ENCODE measurements around the gene RABGAP1. TPM values are rescaled to one million over a fixed set of nuclear protein-coding genes. Genes with fewer than 3 reads are reported as not detected.

The RABGAP1 gene
- total RNA-seq, 1 donor from 2014 or later: 60.2 TPM

DNA sequence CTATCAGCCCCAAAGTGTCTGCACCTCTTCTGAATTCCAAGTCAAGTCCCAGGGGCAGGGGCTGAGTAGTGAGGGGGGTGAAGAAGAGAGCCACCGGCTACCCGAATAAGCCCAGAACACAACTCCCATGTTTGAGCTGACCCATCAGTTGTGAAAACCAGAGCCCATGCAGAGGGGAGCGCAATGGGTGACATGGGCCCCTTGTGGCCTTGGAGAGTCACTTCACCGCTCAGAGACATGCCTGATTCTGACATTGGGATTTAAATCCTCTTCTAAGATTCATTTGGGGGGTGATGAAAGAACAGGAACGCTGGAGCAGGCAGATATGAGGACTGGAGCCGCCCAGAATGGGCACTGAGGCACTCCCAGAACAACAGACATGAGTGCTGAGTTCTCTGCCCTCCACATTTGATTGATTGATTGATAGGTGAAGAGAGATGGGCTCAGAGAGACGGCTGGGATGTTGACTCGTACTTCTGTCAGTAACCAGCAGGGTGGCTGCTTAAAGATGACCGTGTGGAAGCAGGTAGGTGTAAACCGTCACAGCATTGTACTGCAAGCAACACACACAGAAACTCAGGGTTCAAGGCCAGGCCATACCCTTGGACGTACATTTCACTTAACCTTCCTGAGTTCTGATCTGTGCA is 166.9 kb downstream of the RABGAP1 start:
- H3K27ac ChIP-seq: no peak overlapping the region
- intact Hi-C loops (cut with DNase I): no loop called here
- no peaks in the 10 kb centered on the region for H3K9me3 ChIP-seq
- TF ChIP-seq CTCF (IDR thresholded peaks at IDR 0.05) (no peak), POLR2A (IDR thresholded peaks at IDR 0.05) (no peak), POLR2AphosphoS5 (IDR thresholded peaks at IDR 0.05; ENCODE audit: insufficient read depth in 1 of 2, low read depth in 1 of 2) (no peak)
- no peaks in the 10 kb centered on the region for H3K27me3 ChIP-seq
- H3K4me1 ChIP-seq: no peaks in the 10 kb centered on the region
- H3K36me3 ChIP-seq: peaks cover 0 to 43% of the 10 kb centered on the region in 2 donors
- DNase-seq (ENCODE audit: extremely low spot score in 2 of 2): no peak
- no peak overlapping the region for H3K4me3 ChIP-seq

DNA sequence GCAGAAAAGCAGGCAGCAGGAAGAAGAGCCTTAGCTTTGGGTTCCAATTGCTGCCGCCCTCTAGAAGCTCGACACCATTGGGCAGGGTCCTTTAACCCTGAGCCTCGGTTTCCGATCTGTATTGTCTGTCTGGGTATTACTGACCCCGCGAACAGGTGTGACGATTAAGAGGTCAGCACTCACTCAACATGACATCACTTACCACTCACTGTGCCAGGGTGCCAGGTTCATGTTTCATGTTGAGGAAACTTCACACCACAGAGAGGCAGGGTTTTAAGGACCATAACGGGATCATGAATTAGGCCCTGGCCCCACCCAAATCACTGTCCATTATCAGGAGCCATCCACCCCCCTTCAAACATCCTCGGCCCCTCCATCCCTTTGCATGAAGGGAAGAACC is 168.2 kb downstream of the RABGAP1 start:
- Histone ChIP-seq H3K9me3 (no peaks in the 10 kb centered on the region), H3K27ac (no peak overlapping the region), H3K4me3 (no peak overlapping the region), H3K4me1 (no peaks in the 10 kb centered on the region), H3K27me3 (no peaks in the 10 kb centered on the region), H3K36me3 (peaks cover 0 to 38% of the 10 kb centered on the region in 2 donors)
- no peak for DNase-seq (ENCODE audit: extremely low spot score in 2 of 2)
- TF ChIP-seq POLR2AphosphoS5 (IDR thresholded peaks at IDR 0.05; ENCODE audit: insufficient read depth in 1 of 2, low read depth in 1 of 2) (no peak), CTCF (IDR thresholded peaks at IDR 0.05) (no peak), POLR2A (IDR thresholded peaks at IDR 0.05) (no peak)
- intact Hi-C loops (cut with DNase I): no loop called here

DNA sequence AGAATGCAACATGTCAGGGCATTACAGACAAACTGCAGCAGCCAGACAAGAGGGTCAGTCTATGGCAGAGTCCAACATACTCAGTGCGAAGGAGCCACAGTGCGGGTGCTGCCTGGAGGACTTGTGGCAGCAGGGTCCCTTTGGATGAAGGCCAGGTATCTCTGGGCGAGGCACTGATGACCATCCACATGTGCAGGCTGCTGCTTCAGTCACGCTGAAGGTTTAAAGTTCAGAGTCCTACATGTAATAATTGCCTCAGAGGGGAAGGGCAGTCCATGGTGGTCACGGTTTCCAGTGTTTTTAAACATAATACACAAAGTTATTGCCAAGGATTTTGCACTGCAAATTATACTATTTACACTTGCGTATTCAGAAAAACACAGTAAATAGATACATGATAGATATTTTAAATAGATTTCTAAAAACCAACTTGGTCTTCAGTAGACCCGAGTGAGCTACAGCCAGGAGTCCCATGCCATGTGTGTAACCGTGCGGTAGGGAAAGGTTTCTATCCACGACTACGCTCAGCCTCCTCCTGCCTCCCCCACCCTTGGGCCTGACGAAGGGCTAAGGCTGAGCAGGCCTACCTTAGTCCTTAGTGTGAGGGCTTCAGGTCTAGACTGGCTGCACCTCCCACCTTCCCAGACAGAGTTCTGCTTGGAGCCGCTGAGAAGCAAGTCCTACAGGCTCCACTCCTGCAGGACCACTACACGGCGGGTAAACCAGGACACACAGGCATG is 168.9 kb downstream of the RABGAP1 start:
- DNase-seq (ENCODE audit: extremely low spot score in 2 of 2): no peak
- Histone ChIP-seq H3K36me3 (peaks cover 0 to 33% of the 10 kb centered on the region in 2 donors), H3K27me3 (no peaks in the 10 kb centered on the region), H3K27ac (no peak overlapping the region), H3K4me1 (no peaks in the 10 kb centered on the region), H3K4me3 (no peak overlapping the region), H3K9me3 (no peaks in the 10 kb centered on the region)
- intact Hi-C loops (cut with DNase I): no loop called here
- TF ChIP-seq CTCF (IDR thresholded peaks at IDR 0.05) (no peak), POLR2A (IDR thresholded peaks at IDR 0.05) (no peak), POLR2AphosphoS5 (IDR thresholded peaks at IDR 0.05; ENCODE audit: insufficient read depth in 1 of 2, low read depth in 1 of 2) (no peak)

GRCh38 chr9:123111427-123112014 is 170.7 kb downstream of the RABGAP1 start:
- intact Hi-C loops (cut with DNase I): no loop called here
- Histone ChIP-seq H3K36me3 (peaks cover 0 to 25% of the 10 kb centered on the region in 2 donors), H3K4me1 (no peaks in the 10 kb centered on the region), H3K9me3 (no peaks in the 10 kb centered on the region), H3K4me3 (no peak overlapping the region), H3K27me3 (no peaks in the 10 kb centered on the region), H3K27ac (no peak overlapping the region)
- no peak for DNase-seq (ENCODE audit: extremely low spot score in 2 of 2)
- TF ChIP-seq CTCF (IDR thresholded peaks at IDR 0.05) (no peak), POLR2A (IDR thresholded peaks at IDR 0.05) (no peak), POLR2AphosphoS5 (IDR thresholded peaks at IDR 0.05; ENCODE audit: insufficient read depth in 1 of 2, low read depth in 1 of 2) (no peak)

Measured in vagina (tissue), 2 donors.